ENCODE results near the gene FBXL16.

Gene FBXL16

GRCh38 chr16:660459-661183 lies 45.0 kb downstream of the FBXL16 start:
- DNase-seq (ENCODE audit: low read depth): no peak

GRCh38 chr16:660132-660458 lies 45.5 kb downstream of the FBXL16 start:
- DNase-seq (ENCODE audit: low read depth): no peak

GRCh38 chr16:659618-660017 lies 46.0 kb downstream of the FBXL16 start:
- no peak for DNase-seq (ENCODE audit: low read depth)

- no peak for DNase-seq (ENCODE audit: low read depth)
Observed at GRCh38 chr16:658679-659571, 46.7 kb downstream of the FBXL16 start.

- DNase-seq (ENCODE audit: low read depth): no peak
Observed at GRCh38 chr16:657487-657886, 48.1 kb downstream of the FBXL16 start.

GRCh38 chr16:654034-654433 lies 51.6 kb downstream of the FBXL16 start:
- DNase-seq (ENCODE audit: low read depth): no peak

GRCh38 chr16:652454-653305 lies 52.9 kb downstream of the FBXL16 start:
- no peak for DNase-seq (ENCODE audit: low read depth)

- DNase-seq (ENCODE audit: low read depth): no peak
Observed at GRCh38 chr16:651844-652243, 53.8 kb downstream of the FBXL16 start.

- DNase-seq (ENCODE audit: low read depth): no peak
Observed at GRCh38 chr16:649631-650030, 56.0 kb downstream of the FBXL16 start.

GRCh38 chr16:648781-649589 lies 56.6 kb downstream of the FBXL16 start, which contains the start of gene WDR90:
WDR90 (plus strand) TSS chr16:649365; CDS start chr16:649417, 52 bp downstream.
- no peak for DNase-seq (ENCODE audit: low read depth)

GRCh38 chr16:648071-648780 lies 57.4 kb downstream of the FBXL16 start:
- DNase-seq (ENCODE audit: low read depth): no peak

- DNase-seq (ENCODE audit: low read depth): no peak
Observed at GRCh38 chr16:647173-647902, 58.3 kb downstream of the FBXL16 start.

- no peak for DNase-seq (ENCODE audit: low read depth)
Observed at GRCh38 chr16:646679-647172, 58.9 kb downstream of the FBXL16 start.

- DNase-seq (ENCODE audit: low read depth): no peak
Observed at GRCh38 chr16:645852-646678, 59.5 kb downstream of the FBXL16 start.

- no peak for DNase-seq (ENCODE audit: low read depth)
Observed at GRCh38 chr16:644556-644955, 61.0 kb downstream of the FBXL16 start.

- DNase-seq (ENCODE audit: low read depth): no peak
Observed at GRCh38 chr16:643050-643368, 62.6 kb downstream of the FBXL16 start.
